Stimulated activated CD8-positive, alpha-beta memory T cell treated with anti-CD3 and anti-CD28 coated beads, Interleukin-15, amount 100 ng/mL, for 48 hours (primary cell): ENCODE measurements around the gene CRAMP1.

Experiments
- DNase-seq, 2 donors: peaks; one replicate each; pipeline ENCODE4 v3.0.0-alpha.2; 2020; ENCODE audit warnings: low read depth in 2 of 2

The CRAMP1 gene

DNA sequence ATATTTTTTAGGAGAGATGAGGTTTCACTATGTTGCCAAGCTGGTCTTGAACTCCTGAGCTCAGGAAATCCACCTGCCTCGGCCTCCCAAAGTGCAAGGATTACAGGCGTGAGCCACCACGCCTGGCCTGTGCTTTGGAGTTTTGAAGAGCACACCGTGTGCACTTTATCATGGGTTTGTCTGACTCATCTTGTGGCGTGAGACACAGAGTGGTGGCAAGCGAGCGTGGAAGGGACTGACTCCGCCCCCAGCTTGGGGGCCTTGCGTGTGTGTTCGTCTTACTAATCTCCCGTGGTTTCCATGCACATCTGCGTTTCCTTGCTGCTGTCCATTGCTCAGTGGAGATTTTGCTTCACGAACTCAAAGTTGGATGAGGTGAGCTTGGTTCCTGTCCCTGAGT is 22.9 kb downstream of the CRAMP1 start:
- no peak for DNase-seq

DNA sequence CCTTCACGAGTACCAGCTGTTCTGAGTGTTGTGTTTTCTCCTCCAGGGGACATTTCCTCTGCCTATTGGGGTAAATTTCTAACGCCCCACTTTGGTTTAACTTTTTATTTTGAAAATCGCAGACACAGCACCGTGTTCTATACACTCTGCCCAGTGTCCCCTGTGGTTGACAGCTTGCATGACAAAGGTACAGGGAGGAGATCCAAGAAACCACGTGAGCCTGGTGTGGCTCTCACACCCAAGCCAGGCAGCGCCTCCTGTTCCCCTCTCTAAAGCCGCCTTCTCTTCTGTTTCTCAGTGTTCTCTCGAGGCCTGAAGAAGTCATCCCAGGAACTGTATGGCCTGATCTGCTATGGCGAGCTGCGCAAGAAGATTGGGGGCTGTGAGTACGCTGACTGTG is 25.4 kb downstream of the CRAMP1 start:
- DNase-seq = no peak

DNA sequence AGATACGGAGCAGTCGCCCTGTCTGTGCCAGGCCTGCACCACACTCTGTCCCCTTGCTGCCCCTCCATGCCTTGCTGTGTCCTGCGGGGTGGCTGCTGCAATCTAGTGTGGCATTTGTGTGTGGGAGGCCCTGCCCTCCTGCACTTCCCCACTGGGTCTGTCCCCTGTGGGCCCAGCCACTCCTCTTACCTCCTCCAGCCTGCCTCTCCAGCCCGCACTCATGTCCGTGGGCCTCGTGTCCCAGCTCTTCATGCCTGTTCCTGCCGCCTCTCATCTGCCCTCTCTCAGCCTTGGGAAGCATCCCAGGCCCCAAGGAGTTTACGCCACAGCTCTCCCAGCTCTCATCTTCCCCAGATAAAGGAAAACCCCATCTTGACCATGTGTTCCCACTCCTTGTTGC is 26.6 kb downstream of the CRAMP1 start:
- no peak for DNase-seq

DNA sequence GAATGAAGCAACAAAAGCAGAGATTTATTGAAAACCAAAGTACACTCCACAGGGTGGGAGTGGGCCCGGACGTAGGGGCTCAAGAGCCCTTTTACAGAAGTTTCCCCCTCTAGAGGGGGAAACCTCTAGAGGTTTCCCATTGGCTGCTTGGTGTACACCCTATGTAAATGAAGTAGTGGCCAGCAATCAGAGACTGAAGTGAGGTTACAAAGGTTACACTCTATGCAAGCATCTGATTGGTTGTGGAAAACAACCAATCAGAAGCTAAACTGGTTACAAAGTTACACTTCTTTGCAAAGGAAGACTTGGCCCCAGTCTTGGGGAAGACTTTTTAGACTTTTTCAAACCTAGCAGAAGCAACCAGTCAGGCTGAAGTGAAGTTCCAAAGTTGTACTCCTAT is 27.1 kb downstream of the CRAMP1 start:
- DNase-seq = no peak

DNA sequence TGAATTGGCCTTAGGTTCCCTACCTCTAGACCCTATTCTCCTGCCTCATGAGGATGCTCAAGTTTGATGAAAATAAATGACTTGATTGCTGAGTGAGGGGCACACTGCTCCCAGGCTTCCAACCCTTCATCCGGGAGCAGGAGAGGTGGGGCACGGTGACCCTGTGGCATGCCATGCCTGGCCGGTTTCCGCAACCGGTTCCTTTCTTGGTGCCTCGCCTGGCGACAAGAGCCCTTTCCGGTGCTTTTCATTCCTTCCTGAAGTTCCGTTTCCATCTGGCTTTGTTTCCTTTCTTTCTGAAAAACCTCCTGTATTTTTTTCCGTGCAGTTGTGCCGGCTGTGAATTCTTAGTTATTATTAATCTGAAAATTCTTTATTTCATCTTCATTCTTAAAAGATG is 27.7 kb downstream of the CRAMP1 start:
- no peak for DNase-seq

DNA sequence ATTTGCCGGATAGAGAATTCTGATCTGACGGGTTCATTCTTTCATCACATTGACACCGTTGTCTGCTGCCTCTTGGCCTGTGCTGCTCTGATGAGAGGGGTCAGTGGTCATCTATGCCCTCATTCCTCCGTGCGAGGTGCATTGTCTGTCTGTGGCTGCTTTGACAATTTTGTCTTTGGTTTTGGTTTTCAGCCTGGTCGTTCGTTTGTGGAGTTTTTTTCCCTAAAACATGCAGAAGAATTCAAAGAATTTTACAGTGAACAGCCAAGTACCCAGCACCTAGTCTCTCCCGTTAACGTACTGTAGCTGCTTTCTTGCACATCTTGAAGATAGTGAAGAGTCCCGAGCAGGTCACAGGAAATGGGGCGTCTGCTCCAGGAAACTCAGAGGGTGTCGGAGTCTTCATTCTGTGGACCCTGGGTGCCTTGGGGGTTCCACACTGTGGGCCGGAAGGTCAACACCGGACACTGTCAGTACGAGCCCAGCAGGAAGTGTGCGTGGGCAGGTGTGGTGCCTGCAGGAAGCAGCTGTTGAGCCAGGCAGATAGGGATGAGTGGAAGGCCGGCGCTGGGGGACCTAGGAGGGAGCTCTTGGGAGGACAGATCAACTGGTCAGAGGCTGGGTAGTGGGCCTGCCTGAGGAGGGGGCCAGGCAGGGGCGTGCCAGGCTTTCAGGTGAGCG is 28.2 kb downstream of the CRAMP1 start:
- DNase-seq = no peak

DNA sequence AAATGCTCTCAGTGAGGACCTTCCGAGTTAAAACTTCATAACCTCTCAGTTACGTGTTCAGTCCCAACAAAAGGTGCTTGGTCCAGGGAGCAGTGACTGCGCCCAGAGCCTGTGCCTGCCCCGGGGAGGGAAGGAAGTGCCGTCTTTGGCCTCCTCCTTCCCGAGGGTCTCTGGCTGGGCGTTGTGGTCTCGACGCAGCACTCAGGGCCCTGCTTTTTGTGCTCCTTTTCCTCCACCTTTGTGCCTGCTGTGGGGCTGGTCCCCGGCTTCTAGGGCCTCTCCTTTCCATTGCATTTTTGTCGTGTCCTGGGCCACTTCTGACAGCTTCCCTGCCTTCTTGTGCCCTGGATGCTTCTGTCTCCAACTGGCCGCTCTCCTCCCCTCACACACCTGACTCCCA is 29.1 kb downstream of the CRAMP1 start:
- DNase-seq = no peak

DNA sequence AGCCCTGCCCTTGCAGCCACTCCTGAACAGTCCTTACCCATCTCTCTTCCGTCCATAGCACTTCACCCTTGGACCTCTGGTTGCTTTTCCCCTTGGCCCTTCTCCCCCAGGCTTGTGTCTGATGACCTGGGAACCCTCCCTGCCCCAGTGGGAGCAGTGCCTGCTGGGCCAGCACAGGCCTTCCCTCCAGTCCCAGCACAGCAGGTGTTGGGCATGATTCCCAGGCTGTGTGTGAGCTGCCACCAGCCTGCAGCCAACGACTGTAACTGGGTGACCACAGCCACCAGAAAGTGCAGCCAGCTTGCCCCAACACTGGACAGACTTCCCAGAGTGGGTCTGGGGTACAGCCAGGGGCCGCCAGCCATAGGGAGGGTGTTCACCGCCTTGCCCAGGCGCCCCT is 30.0 kb downstream of the CRAMP1 start:
- no peak for DNase-seq

DNA sequence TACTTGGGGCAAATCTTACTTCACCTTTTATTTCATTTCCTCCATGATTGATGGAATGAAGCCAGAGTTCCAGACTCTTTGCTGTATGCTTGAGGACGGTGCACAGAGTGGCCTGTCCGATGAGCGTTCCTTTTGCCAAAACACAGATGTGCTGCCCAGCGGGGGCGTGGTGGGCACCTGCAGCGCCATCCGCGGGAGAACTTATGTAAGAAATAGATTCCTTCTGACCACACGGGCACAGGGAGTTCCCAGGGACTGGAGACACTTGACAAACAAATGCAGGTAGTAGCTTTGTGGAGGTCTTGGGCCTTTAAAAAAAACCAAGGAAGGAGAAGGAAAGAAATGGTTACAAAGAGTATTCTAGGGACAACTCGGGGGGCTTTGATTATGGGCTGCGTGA is 30.6 kb downstream of the CRAMP1 start:
- DNase-seq = no peak

DNA sequence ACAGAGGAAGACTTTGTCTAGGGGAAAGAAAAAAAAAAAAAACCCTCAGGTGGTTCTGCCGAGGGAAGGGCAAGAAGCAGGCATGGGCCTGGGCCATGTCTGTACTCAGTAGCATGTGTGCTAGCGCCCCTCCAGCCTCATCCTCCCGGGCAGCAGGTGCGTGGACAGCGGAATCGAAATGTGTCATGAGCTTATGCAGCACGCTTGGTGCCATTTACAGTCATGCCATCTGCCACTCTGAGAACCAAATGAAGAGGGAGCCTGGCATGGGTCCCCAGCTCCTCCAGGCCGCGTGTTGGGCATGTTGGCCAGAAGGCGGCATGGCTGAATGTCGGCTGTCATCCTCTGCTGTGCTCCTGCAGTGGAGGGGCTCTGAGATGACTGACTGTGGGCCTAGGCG is 31.4 kb downstream of the CRAMP1 start:
- DNase-seq = no peak

DNA sequence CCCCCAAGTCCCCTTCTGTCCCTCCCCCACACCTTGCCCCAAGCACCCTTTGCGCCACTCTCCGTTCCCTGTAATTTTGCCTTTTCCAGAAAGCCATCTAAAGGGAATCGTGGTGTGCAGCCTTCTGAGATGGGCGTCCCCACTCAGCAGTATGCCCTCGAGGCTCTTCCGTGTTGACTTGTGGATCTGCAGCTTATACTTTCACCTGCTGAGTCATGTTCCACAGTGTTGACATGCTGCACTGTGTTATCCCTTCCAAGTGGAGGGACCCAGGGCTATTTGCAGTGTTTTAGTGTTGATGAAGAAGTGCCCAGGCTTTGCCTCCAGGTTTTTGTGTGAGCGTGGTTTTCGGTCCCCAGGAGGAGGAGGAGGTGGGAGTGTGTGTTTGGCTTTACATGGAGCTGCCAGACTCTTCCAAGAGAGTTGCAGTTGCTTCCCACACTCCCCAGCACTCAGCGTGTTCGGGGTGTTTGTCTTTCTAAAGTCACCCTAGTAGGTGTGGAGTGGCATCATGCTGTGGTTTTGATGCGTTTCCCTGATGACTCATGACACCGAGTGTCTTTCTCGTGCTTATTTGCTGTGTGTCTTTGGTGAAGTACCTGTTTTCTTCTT is 33.9 kb downstream of the CRAMP1 start:
- DNase-seq = peak in 1 of 2 donors; percentile 4

DNA sequence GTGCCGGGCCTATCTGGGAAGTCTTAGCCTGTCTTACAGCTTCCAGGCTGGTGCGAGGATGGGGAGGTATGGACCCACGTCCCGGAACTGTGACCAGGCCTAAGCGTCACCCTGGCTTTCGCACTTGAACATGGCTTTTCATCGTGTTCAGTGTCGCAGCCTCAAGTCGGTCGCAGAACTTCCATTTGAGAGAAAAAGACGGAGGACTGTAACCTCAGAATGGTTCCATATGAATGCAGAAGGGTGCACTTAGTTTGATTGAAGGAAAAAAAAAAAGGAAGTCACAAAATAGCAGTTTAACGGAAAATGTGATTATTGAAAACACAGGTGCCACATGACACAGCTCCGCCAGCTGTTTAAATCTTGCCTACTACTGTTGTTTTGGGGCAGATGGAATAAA is 35.7 kb downstream of the CRAMP1 start:
- DNase-seq = no peak

DNA sequence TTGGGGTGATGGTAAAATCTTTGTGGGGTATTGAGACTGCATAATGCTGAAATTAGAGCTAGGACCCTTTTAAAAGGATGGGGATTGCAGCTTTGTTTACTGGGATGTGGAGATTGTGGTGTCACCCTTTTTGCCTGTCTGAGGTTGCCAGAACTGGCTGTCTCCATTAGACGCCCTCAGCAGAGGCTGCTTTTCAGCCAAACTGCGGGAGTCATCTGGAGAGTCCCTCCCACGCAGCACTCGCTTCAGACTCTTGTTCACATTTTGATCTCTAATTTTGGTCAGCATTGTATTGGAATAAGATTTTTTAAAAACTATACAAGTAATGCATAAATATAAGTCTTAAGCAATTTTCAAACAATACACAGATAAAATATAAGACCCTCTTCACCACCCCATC is 38.0 kb downstream of the CRAMP1 start:
- no peak for DNase-seq

DNA sequence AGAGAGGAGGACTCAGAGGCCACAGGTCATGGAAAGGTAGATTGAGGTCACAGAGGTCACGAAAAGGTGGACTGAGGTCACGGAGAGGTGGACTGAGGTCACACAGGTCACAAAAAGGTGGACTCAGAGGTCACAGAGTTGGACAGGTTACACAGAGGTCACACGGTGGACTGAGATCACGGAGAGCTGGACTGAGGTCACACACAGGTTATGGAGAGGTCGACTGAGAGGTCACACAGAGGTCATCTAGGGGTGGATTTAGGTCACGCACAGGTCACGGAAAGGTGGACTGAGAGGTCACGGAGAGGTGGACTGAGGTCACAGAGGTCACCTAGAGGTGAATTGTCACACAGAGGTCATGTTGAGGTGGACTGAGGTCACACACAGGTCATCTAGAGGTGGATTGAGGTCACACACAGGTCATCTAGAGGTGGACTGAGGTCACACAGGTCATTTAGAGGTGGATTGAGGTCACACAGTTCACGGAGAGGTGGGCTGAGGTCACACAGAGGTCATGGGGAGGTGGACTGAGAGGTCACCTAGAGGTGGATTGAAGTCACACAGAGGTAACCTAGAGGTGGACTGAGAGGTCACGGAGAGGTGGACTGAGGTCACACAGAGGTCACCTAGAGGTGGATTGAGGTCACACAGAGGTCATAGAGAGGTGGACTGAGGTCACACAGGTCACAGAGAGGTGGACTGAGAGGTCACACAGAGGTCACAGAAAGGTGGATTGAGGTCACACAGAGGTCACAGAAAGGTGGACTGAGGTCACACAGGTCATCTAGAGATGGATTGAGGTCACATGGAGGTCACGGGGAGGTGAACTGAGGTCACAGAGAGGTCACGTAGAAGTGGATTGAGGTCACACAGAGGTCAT is 39.2 kb downstream of the CRAMP1 start:
- DNase-seq = no peak

DNA sequence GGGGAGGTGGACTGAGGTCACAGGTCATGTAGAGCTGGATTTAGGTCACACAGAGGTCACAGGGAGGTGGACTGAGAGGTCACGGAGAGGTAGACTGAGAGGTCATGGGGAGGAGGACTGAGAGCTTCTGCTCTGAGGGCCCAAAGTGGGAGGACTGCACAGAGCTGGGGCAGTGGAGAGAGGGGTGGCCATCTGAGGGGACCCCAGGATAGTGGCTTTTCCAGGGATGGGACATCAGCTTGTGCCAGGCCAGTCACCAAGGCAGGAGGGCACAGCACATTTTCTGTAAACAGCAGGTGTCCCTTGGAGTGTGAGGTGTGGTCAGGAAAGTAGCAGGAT is 39.8 kb downstream of the CRAMP1 start:
- DNase-seq = no peak

DNA sequence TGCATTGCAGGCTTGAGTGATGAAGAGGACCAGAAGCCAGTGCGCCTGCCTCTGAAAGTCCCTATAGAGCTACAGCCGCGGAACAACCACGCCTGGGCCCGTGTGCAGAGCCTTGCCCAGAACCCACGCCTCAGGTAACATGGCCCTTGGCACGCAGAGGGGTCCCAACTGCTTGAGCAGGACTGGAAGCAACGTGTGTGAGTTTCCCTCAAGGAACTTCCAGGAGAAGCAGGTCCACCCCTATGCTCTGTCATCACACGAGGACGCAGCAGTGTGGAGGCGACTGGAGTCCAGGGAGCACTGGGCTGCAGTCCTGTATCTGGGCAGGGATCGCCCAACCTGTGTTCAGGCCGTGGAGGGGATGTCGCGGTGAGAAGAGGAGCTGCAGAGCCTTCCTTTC is 40.9 kb downstream of the CRAMP1 start:
- DNase-seq = no peak

DNA sequence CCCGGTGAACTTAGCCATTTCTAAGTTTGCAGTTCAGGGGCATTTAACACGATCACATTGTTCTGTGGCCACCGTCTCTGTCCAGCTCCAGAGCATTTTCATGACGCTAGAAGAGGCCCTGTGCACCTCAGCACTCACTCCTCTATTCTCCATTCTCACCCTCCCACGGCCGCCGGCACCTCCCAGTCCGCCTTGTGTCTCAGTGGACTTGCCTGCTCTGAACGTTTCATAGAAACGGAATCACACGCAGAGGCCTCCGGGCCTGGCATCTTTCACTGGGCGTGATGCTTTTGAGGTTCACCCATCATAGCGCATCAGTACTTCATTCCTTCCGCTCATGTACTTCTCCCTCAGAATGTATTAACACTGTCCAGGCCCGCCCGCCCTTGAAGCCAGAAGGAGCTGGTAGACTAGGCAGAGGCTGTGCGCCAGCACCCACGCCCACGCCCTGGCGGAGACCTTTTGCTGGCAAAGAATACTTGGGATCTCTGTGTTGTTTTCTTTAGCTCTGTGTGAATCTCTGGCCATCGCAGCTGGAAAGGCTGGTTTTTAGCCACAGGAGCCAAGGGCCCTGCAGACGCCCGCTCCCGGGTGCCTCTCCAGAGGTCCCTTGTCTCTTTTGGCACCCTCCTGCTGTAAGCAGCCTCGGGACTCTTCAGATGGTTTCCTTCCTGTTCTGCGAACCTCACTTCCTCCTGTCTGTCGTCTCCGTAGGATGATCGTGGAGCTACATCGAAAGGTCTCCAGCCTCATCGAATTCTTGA is 42.5 kb downstream of the CRAMP1 start:
- DNase-seq = no peak

DNA sequence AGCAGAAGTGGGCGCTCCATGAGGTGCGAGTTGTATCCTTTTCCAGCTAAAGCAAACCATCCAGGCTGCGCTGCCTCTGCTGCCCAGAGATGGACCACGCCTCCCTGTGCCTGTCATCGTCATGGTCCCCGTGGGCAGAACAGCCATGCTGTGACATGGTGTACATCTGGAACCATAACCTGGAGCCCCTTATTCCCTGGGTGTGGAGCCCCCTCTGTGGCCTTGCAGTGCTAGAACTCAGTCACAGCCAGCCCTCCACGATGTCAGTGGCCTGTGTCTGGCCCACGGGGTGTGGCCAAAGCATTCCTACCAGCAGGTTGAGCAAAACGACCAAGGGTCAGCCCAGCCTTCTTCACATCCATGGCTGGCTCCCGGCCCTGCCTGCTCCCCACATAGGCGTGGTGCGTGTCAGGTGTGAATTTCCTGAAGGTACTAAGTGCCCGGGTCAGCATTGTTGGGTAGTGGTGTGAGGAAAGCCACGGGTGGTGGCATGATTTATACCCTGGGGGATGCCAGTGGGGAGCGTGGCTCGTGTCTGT is 43.2 kb downstream of the CRAMP1 start:
- no peak for DNase-seq

DNA sequence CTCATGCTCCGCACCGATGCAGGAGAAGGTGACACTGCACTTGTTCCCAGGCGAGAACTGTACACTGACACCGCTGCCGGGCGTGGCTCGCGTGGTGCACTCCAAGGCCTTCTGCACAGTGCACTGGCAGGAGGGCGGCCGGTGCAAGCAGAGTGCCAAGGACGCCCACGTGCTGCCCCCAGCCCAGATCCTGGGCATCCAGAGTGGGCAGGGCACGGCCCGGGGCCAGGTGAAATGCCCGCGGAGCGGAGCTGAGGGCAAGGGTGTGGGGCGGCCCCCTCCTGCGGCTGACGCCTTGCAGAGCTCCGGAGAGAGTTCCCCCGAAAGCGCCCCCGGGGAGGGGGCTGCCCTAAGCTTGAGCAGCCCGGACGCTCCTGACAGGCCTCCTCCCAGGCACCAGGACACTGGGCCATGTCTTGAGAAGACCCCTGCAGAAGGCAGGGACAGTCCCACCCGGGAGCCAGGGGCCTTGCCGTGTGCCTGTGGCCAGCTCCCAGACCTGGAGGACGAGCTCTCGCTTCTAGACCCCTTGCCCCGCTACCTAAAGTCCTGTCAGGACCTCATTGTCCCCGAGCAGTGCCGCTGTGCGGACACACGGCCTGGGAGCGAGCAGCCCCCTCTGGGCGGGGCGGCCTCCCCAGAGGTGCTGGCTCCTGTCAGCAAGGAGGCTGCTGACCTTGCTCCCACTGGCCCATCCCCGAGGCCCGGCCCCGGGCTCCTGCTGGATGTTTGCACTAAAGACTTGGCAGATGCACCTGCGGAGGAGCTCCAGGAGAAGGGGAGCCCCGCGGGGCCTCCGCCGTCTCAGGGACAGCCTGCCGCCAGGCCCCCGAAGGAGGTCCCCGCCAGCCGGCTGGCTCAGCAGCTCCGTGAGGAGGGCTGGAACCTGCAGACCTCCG is 44.0 kb downstream of the CRAMP1 start:
- DNase-seq = no peak

DNA sequence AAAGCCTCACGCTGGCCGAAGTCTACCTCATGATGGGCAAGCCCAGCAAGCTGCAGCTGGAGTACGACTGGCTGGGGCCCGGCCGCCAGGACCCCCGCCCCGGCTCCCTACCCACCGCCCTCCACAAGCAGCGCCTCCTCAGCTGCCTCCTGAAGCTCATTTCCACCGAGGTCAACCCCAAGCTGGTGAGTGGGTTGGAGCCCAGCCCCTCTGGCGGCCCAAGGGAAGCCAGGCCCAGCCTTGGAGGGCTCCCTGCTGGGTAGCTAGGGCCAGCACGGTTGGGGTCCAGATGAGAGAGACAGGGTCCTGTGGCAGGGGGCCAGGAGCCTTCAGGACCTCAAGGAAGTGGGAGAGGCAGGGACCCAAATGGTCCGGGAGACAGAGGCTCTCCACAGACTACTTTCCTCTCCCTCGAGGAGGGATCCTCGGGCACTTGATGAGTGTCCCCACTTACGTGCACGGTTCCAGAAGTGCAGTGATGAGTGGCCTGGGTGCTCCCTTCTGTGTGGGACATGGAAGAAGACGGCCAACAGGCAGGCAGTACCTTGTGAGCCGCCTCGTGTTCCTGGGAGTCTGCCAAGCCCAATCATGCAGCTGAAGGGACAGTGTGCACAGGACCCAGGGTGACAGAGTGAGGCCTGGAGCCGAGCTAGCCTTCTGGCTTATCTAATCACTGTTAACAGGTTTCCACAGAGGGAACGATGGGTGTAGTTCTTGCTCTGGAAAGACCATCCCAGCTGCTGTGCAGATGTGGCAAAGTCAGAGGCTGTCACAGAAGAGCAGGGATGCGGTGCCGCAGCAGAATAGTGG is 44.9 kb downstream of the CRAMP1 start:
- DNase-seq = no peak
